ENCODE measurements around the gene TOR1AIP2. TPM values are rescaled to one million over a fixed set of nuclear protein-coding genes. Genes with fewer than 3 reads are reported as not detected.
"Not testable (repeated sequence)": the region's sequence is repeated elsewhere in the genome, so short reads cannot be mapped to it uniquely, and the experiment has no call there.

The TOR1AIP2 gene
- total RNA-seq, 1 donor = 141 TPM

GRCh38 chr1:179809506-179810366 lies 67.9 kb downstream of the TOR1AIP2 start:
- TF ChIP-seq CTCF (IDR thresholded peaks at IDR 0.05; ENCODE audit: insufficient read depth, low read length) = peak; percentile 95
- no peak overlapping the region for H3K4me3 ChIP-seq (ENCODE audit: low read depth, low read length)
- DNase-seq (ENCODE audit: low read depth) = peak; percentile 78

GRCh38 chr1:179808503-179808902 lies 69.1 kb downstream of the TOR1AIP2 start:
- TF ChIP-seq CTCF (IDR thresholded peaks at IDR 0.05; ENCODE audit: insufficient read depth, low read length) = no peak
- H3K4me3 ChIP-seq (ENCODE audit: low read depth, low read length) = no peak overlapping the region
- DNase-seq (ENCODE audit: low read depth) = peak; percentile 28

- H3K4me3 ChIP-seq (ENCODE audit: low read depth, low read length) = no peak overlapping the region
- no peak for TF ChIP-seq CTCF (IDR thresholded peaks at IDR 0.05; ENCODE audit: insufficient read depth, low read length)
- DNase-seq (ENCODE audit: low read depth) = peak; percentile 89
Observed at GRCh38 chr1:179807691-179808485, 69.7 kb downstream of the TOR1AIP2 start.

- H3K4me3 ChIP-seq (ENCODE audit: low read depth, low read length) = no peak overlapping the region
- DNase-seq (ENCODE audit: low read depth) = no peak
- no peak for TF ChIP-seq CTCF (IDR thresholded peaks at IDR 0.05; ENCODE audit: insufficient read depth, low read length)
Observed at GRCh38 chr1:179807291-179807690, 70.3 kb downstream of the TOR1AIP2 start.

- H3K4me3 ChIP-seq (ENCODE audit: low read depth, low read length) = no peak overlapping the region
- no peak for TF ChIP-seq CTCF (IDR thresholded peaks at IDR 0.05; ENCODE audit: insufficient read depth, low read length)
- DNase-seq (ENCODE audit: low read depth) = no peak
Observed at GRCh38 chr1:179806333-179806732, 71.3 kb downstream of the TOR1AIP2 start.

GRCh38 chr1:179805291-179806195 lies 72.1 kb downstream of the TOR1AIP2 start:
- no peak for TF ChIP-seq CTCF (IDR thresholded peaks at IDR 0.05; ENCODE audit: insufficient read depth, low read length)
- no peak overlapping the region for H3K4me3 ChIP-seq (ENCODE audit: low read depth, low read length)
- DNase-seq (ENCODE audit: low read depth) = no peak

- DNase-seq (ENCODE audit: low read depth); H3K4me3 ChIP-seq (ENCODE audit: low read depth, low read length): not testable (repeated sequence)
Observed at GRCh38 chr1:179804417-179804816, 73.2 kb downstream of the TOR1AIP2 start.
